Activated naive CD4-positive, alpha-beta T cell treated with anti-CD3 and anti-CD28 coated beads, Interleukin-2, amount 10 ng/mL, durations not matched to agents 7 days and 5 days (primary cell): ENCODE measurements around the gene PPM1G.

ENCODE experiments used
- CTCF ChIA-PET: fragments of 350-600 bp; sonication (Branson Sonifier 250); formaldehyde crosslinking; loops from one replicate; lab custom pipeline; 2021; ENCODE audit warnings: antibody characterized with exemption; lab: Charles Lee
- DNase-seq: peaks from one replicate; pipeline ENCODE4 v3.0.0-alpha.2; 2020
- H3K27ac Mint-ChIP-seq: one replicate; pipeline ENCODE4 v1.8.0; 2021; ENCODE audit warnings: mild to moderate bottlenecking, moderate library complexity, mixed read lengths
- H3K27me3 Mint-ChIP-seq: one replicate; pipeline ENCODE4 v1.8.0; 2021; ENCODE audit warnings: mild to moderate bottlenecking, mixed read lengths
- H3K36me3 Mint-ChIP-seq: one replicate; pipeline ENCODE4 v1.8.0; 2021; ENCODE audit warnings: mixed read lengths
- H3K4me1 Mint-ChIP-seq: one replicate; pipeline ENCODE4 v1.8.0; 2021; ENCODE audit warnings: mixed read lengths
- H3K4me3 Mint-ChIP-seq: one replicate; pipeline ENCODE4 v1.8.0; 2021; ENCODE audit warnings: mild to moderate bottlenecking, moderate library complexity, mixed read lengths
- H3K9me3 Mint-ChIP-seq: one replicate; pipeline ENCODE4 v1.8.0; 2021; ENCODE audit warnings: mixed read lengths

PPM1G gene, protein sequence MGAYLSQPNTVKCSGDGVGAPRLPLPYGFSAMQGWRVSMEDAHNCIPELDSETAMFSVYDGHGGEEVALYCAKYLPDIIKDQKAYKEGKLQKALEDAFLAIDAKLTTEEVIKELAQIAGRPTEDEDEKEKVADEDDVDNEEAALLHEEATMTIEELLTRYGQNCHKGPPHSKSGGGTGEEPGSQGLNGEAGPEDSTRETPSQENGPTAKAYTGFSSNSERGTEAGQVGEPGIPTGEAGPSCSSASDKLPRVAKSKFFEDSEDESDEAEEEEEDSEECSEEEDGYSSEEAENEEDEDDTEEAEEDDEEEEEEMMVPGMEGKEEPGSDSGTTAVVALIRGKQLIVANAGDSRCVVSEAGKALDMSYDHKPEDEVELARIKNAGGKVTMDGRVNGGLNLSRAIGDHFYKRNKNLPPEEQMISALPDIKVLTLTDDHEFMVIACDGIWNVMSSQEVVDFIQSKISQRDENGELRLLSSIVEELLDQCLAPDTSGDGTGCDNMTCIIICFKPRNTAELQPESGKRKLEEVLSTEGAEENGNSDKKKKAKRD

GRCh38 chr2:27409321-27410073 lies at the start of gene PPM1G:
PPM1G (minus strand) TSS chr2:27409591; CDS start chr2:27409422, 169 bp downstream.
- CTCF ChIA-PET, result interaction anchor here (0.7 to 2.2 kb wide), 7 partner anchors 21 to 274 kb away, joined by 3 to 12 read pairs (median 3); partner anchors contain the start of gene ZNF513
- peaks cover 18% of the 10 kb centered on the region for H3K36me3 Mint-ChIP-seq
- H3K27me3 Mint-ChIP-seq, result peaks cover 9% of the 10 kb centered on the region
- peaks cover 4% of the 10 kb centered on the region for H3K9me3 Mint-ChIP-seq
- H3K4me1 Mint-ChIP-seq, result peaks cover 43% of the 10 kb centered on the region
- peak within 1 kb of the TSS; percentile 88 for H3K27ac Mint-ChIP-seq
- DNase-seq, result peak; percentile 98
- peak within 1 kb of the TSS; percentile 81 for H3K4me3 Mint-ChIP-seq

DNA sequence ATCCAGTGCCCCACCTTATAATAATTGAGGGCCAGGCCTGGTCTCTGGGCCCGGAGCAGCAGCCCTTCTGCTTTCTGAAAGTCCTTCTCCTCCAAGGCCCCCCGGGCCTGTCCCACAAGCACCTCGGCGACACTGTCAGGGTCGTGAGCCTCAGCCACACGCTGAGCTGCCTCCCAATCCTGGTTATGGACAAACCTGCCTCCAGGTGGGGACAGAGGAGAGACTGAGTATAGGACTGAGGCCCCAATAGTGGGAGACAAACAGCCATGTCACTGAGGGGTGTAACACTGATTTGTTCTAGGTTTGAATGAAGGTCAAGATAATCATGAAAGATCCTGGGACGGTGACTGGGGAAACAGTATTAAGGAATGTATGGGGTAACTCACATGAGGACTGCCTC lies 44.6 kb upstream of the PPM1G start:
- no peaks in the 10 kb centered on the region for H3K9me3 Mint-ChIP-seq
- H3K4me3 Mint-ChIP-seq, result no peak overlapping the region
- no peak for DNase-seq
- H3K36me3 Mint-ChIP-seq, result no peaks in the 10 kb centered on the region
- CTCF ChIA-PET, result interaction anchor here (0.6 to 1.3 kb wide), 2 partner anchors 9 to 229 kb away, joined by 3 to 4 read pairs; no protein-coding TSS in a partner anchor
- H3K27me3 Mint-ChIP-seq, result no peaks in the 10 kb centered on the region
- H3K4me1 Mint-ChIP-seq, result peaks cover 6% of the 10 kb centered on the region
- no peak overlapping the region for H3K27ac Mint-ChIP-seq

DNA sequence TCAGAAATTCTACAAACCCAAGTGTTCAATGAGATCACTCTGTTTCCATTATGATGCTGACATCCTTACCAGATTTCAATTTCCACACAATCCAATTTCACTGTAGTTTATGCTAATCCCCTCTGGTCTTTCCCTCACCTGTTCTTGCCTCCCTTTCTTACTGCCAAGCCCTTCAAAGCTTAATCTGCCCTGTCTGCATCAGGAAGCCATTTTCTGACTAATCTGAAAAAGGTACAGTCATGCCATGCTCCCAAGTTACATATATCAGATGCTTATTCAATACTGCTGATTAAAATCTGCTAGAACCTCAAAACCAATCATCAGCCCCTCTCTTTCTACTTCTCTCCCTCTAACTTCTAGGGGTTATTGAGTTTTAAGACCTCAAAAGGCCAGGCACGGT lies 41.7 kb upstream of the PPM1G start:
- H3K27me3 Mint-ChIP-seq, result no peaks in the 10 kb centered on the region
- H3K4me3 Mint-ChIP-seq, result no peak overlapping the region
- H3K4me1 Mint-ChIP-seq, result peaks cover 12% of the 10 kb centered on the region
- no peaks in the 10 kb centered on the region for H3K9me3 Mint-ChIP-seq
- peaks cover under 1% of the 10 kb centered on the region for H3K36me3 Mint-ChIP-seq
- no peak overlapping the region for H3K27ac Mint-ChIP-seq
- CTCF ChIA-PET, result no interaction called here
- DNase-seq, result no peak

GRCh38 chr2:27448381-27448780 lies 39.0 kb upstream of the PPM1G start:
- H3K27ac Mint-ChIP-seq, result no peak overlapping the region
- H3K4me3 Mint-ChIP-seq, result no peak overlapping the region
- H3K9me3 Mint-ChIP-seq, result no peaks in the 10 kb centered on the region
- H3K36me3 Mint-ChIP-seq, result peaks cover 8% of the 10 kb centered on the region
- CTCF ChIA-PET, result interaction anchor here (2.4 kb wide), 1 partner anchor 17 kb away, joined by 13 read pairs; no protein-coding TSS in a partner anchor
- DNase-seq, result no peak
- peaks cover 15% of the 10 kb centered on the region for H3K4me1 Mint-ChIP-seq
- no peaks in the 10 kb centered on the region for H3K27me3 Mint-ChIP-seq

DNA sequence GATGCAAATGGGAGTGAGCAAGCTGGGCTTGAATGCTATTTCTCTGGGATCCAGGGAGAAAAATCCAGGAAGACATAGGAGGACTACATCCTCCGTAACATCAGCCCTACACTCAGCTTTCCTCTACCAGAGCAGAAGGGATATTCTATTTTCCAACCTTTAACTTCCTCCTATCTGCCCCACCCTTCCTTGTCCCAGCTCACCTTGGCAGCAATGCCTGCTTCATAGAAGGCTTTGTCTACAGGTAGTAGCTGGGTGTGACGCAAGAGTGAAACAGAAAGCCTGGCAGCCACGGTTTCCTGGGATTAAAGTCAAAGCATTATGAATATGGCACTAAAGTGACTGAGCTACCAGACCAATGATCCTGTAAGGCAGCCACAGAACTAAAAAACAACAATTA lies 36.7 kb upstream of the PPM1G start:
- CTCF ChIA-PET, result interaction anchor here (1.1 to 1.5 kb wide), 2 partner anchors 42 to 238 kb away, joined by 3 to 5 read pairs; no protein-coding TSS in a partner anchor
- no peaks in the 10 kb centered on the region for H3K9me3 Mint-ChIP-seq
- H3K4me1 Mint-ChIP-seq, result peaks cover 15% of the 10 kb centered on the region
- H3K27me3 Mint-ChIP-seq, result no peaks in the 10 kb centered on the region
- no peak overlapping the region for H3K4me3 Mint-ChIP-seq
- peak; percentile 63 for DNase-seq
- H3K27ac Mint-ChIP-seq, result peak overlapping the region; percentile 47
- peaks cover 21% of the 10 kb centered on the region for H3K36me3 Mint-ChIP-seq

GRCh38 chr2:27445615-27446014 lies 36.2 kb upstream of the PPM1G start:
- no peak for DNase-seq
- H3K36me3 Mint-ChIP-seq, result peaks cover 25% of the 10 kb centered on the region
- H3K27me3 Mint-ChIP-seq, result no peaks in the 10 kb centered on the region
- no peaks in the 10 kb centered on the region for H3K9me3 Mint-ChIP-seq
- H3K4me1 Mint-ChIP-seq, result peaks cover 15% of the 10 kb centered on the region
- no peak overlapping the region for H3K27ac Mint-ChIP-seq
- CTCF ChIA-PET, result interaction anchor here (1.1 to 1.6 kb wide), 3 partner anchors 43 to 238 kb away, joined by 3 to 5 read pairs (median 3); no protein-coding TSS in a partner anchor
- H3K4me3 Mint-ChIP-seq, result no peak overlapping the region

DNA sequence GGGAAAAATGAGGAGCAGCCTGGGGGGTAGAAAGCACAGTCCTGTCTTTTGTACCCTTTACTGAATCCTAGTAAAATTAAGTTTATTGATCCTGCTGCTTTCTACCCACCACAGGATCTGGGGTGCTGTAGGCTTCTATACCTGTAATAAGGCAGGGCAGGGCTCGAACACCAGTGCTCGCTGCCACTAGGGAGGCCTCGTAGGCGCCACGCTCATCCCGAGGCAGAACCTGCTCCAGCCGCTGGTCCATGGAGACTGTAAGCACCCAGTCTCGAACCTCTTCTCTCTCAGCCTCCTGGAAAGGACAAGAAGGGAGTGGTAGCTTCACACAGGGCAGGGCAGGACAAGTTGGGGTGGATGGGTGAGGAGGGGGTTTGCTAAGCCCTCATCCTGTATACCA lies 35.8 kb upstream of the PPM1G start:
- no peak overlapping the region for H3K27ac Mint-ChIP-seq
- no peaks in the 10 kb centered on the region for H3K27me3 Mint-ChIP-seq
- H3K9me3 Mint-ChIP-seq, result no peaks in the 10 kb centered on the region
- CTCF ChIA-PET, result interaction anchor here (1.5 to 1.6 kb wide), 2 partner anchors 43 to 142 kb away, joined by 3 to 5 read pairs; no protein-coding TSS in a partner anchor
- no peak overlapping the region for H3K4me3 Mint-ChIP-seq
- peaks cover 30% of the 10 kb centered on the region for H3K36me3 Mint-ChIP-seq
- H3K4me1 Mint-ChIP-seq, result peaks cover 15% of the 10 kb centered on the region
- DNase-seq, result no peak

DNA sequence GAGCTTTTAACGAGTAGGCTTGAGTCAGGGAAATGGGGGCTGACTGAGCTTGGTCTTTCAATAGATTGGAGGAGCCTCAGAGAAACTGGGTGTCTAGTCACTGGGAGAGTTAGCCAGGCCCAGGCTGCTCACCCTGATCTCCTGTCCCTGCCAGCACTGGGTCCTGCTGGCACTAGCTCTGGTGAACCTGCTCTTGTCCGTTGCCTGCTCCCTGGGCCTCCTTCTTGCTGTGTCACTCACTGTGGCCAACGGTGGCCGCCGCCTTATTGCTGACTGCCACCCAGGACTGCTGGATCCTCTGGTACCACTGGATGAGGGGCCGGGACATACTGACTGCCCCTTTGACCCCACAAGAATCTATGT lies 33.5 kb upstream of the PPM1G start:
- no peak overlapping the region for H3K4me3 Mint-ChIP-seq
- no peaks in the 10 kb centered on the region for H3K9me3 Mint-ChIP-seq
- H3K27me3 Mint-ChIP-seq, result no peaks in the 10 kb centered on the region
- peaks cover 39% of the 10 kb centered on the region for H3K36me3 Mint-ChIP-seq
- peaks cover 15% of the 10 kb centered on the region for H3K4me1 Mint-ChIP-seq
- no peak for DNase-seq
- no peak overlapping the region for H3K27ac Mint-ChIP-seq
- CTCF ChIA-PET, result no interaction called here

DNA sequence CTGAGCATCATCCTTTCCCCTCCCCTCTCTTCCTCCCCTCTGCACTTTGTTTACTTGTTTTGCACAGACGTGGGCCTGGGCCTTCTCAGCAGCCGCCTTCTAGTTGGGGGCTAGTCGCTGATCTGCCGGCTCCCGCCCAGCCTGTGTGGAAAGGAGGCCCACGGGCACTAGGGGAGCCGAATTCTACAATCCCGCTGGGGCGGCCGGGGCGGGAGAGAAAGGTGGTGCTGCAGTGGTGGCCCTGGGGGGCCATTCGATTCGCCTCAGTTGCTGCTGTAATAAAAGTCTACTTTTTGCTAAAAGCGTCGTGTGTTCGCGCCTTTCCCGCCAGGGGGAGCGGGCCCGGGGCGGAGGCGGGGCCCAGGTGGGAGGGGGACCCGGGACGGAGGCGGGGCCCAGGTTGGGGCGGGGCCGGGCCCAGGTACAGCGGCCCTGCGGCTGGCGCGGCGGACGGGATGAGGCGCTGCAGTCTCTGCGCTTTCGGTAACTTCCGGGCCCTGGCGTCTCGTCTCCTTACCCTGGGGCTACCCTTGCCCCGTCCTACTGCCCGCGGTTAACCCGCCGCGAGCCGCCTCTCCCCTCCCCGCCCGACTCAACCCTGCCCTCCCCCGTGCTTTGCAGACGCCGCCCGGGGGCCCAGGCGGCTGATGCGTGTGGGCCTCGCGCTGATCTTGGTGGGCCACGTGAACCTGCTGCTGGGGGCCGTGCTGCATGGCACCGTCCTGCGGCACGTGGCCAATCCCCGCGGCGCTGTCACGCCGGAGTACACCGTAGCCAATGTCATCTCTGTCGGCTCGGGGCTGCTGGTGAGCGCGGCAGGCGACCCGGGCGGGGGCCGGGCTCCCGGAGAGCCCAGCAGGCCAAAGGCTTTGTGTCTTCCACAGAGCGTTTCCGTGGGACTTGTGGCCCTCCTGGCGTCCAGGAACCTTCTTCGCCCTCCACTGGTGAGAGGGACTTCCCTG lies 32.8 kb upstream of the PPM1G start, which contains the start of gene KRTCAP3:
Gene KRTCAP3 (plus strand): TSS at position 424 of the 962 bp plus-strand sequence. CDS start 32 bp downstream, at position 456.
- CTCF ChIA-PET, result no interaction called here
- H3K4me3 Mint-ChIP-seq, result no peak within 1 kb of the TSS
- peaks cover 41% of the 10 kb centered on the region for H3K36me3 Mint-ChIP-seq
- peaks cover 15% of the 10 kb centered on the region for H3K4me1 Mint-ChIP-seq
- no peaks in the 10 kb centered on the region for H3K9me3 Mint-ChIP-seq
- H3K27ac Mint-ChIP-seq, result no peak within 1 kb of the TSS
- no peaks in the 10 kb centered on the region for H3K27me3 Mint-ChIP-seq
- peak; percentile 42 for DNase-seq

DNA sequence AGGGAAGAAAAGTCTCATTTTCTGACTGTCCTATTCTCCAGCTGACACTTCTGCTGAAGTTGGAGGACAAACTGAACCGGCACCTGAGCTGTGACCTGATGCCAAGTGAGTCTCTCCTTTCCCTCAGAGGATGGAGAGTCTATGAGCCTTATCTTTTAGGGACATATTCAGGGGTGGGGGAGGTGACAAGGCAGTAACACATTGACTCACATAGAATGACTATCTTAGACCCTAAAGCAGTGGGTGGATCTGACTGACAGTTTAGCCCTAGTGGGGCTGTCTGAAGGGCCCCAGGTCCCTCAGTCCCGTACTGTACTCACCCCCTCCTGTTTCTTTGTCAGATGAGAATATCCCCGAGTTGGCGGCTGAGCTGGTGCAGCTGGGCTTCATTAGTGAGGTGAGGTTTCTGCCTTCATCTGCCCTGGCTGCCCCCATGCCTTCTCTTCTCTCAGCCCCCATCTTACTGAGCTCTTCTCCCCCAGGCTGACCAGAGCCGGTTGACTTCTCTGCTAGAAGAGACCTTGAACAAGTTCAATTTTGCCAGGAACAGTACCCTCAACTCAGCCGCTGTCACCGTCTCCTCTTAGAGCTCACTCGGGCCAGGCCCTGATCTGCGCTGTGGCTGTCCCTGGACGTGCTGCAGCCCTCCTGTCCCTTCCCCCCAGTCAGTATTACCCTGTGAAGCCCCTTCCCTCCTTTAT lies 32.0 kb upstream of the PPM1G start:
- no peaks in the 10 kb centered on the region for H3K27me3 Mint-ChIP-seq
- H3K4me3 Mint-ChIP-seq, result no peak overlapping the region
- DNase-seq, result no peak
- H3K27ac Mint-ChIP-seq, result no peak overlapping the region
- peaks cover 11% of the 10 kb centered on the region for H3K4me1 Mint-ChIP-seq
- CTCF ChIA-PET, result no interaction called here
- peaks cover 49% of the 10 kb centered on the region for H3K36me3 Mint-ChIP-seq
- H3K9me3 Mint-ChIP-seq, result no peaks in the 10 kb centered on the region

- H3K4me3 Mint-ChIP-seq, result no peak overlapping the region
- H3K36me3 Mint-ChIP-seq, result peaks cover 60% of the 10 kb centered on the region
- CTCF ChIA-PET, result interaction anchor here (1.1 kb wide), 1 partner anchor 248 kb away, joined by 5 read pairs; no protein-coding TSS in a partner anchor
Measured at GRCh38 chr2:27435628-27436027, 26.2 kb upstream of the PPM1G start.

DNA sequence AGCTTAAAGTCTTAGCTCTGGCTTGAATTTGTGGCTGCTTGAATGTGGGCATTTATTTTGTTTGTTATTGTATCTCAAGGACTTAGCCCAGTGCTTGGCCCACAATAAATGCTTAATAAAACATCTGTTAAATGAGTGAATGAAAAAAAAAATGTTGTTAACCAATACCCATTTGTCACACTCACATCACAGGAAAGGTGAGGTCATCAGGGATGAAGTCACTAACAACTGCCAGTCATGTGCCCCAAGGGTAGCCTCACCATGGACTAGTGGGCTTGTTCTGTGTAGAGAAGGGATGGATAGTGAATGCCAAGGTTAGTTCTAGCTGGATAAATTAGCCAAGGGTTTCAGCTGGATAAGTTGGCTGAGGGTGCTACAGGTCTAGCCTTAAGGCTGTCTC lies 22.0 kb upstream of the PPM1G start:
- Mint-ChIP-seq H3K36me3 (peaks cover 41% of the 10 kb centered on the region), H3K9me3 (no peaks in the 10 kb centered on the region), H3K27me3 (no peaks in the 10 kb centered on the region), H3K27ac (peak overlapping the region; percentile 85), H3K4me1 (peaks cover 36% of the 10 kb centered on the region), H3K4me3 (peak overlapping the region; percentile 44)
- DNase-seq, result peak; percentile 30
- CTCF ChIA-PET, result interaction anchor here (0.9 to 2.8 kb wide), 5 partner anchors 18 to 81 kb away, joined by 4 to 13 read pairs (median 11); partner anchors contain the start of gene PPM1G

More at GRCh38 chr2:27435628-27436027, 26.2 kb upstream of the PPM1G start:
- DNase-seq, result no peak
- no peaks in the 10 kb centered on the region for H3K27me3 Mint-ChIP-seq
- H3K4me1 Mint-ChIP-seq, result peaks cover 11% of the 10 kb centered on the region
- no peak overlapping the region for H3K27ac Mint-ChIP-seq
- no peaks in the 10 kb centered on the region for H3K9me3 Mint-ChIP-seq
